Measurements from ENCODE around the gene FANCI.
"Not testable (repeated sequence)": the region's sequence is repeated elsewhere in the genome, so short reads cannot be mapped to it uniquely, and the experiment has no call there.

Gene FANCI

GRCh38 chr15:89226359-89227221 is 17.2 kb upstream of the FANCI start:
- DNase-seq = no peak

- no peak for DNase-seq
Observed at GRCh38 chr15:89227425-89227824, 16.4 kb upstream of the FANCI start.

GRCh38 chr15:89230277-89230676 is 13.5 kb upstream of the FANCI start:
- DNase-seq = no peak

- DNase-seq = no peak
Observed at GRCh38 chr15:89231832-89232231, 11.9 kb upstream of the FANCI start.

GRCh38 chr15:89239883-89240810 is 3.6 kb upstream of the FANCI start:
- not testable (repeated sequence) for DNase-seq

GRCh38 chr15:89243046-89243690 is 611 bp upstream of the FANCI start:
- no peak for DNase-seq

- DNase-seq = no peak
Observed at GRCh38 chr15:89244574-89244903, 760 bp downstream of the FANCI start.

GRCh38 chr15:89247446-89247845 is 3.7 kb downstream of the FANCI start:
- DNase-seq = no peak

- no peak for DNase-seq
Observed at GRCh38 chr15:89248584-89248983, 4.8 kb downstream of the FANCI start.

- DNase-seq = not testable (repeated sequence)
Observed at GRCh38 chr15:89250142-89250541, 6.4 kb downstream of the FANCI start.

GRCh38 chr15:89277281-89277680 is 33.5 kb downstream of the FANCI start:
- DNase-seq = not testable (repeated sequence)

GRCh38 chr15:89278307-89278706 is 34.5 kb downstream of the FANCI start:
- no peak for DNase-seq

GRCh38 chr15:89282631-89283030 is 38.9 kb downstream of the FANCI start:
- DNase-seq = no peak

GRCh38 chr15:89283201-89283600 is 39.4 kb downstream of the FANCI start:
- DNase-seq = no peak

GRCh38 chr15:89291934-89292438 is 48.2 kb downstream of the FANCI start:
- no peak for DNase-seq

GRCh38 chr15:89293012-89293411 is 49.2 kb downstream of the FANCI start:
- DNase-seq = no peak

GRCh38 chr15:89299896-89300295 is 56.1 kb downstream of the FANCI start:
- DNase-seq = no peak

GRCh38 chr15:89301304-89302089 is 57.7 kb downstream of the FANCI start:
- no peak for DNase-seq

GRCh38 chr15:89303986-89304385 is 60.2 kb downstream of the FANCI start:
- no peak for DNase-seq

GRCh38 chr15:89305395-89305794 is 61.6 kb downstream of the FANCI start:
- no peak for DNase-seq

GRCh38 chr15:89307046-89307587 is 63.3 kb downstream of the FANCI start:
- no peak for DNase-seq

GRCh38 chr15:89307791-89308190 is 64.0 kb downstream of the FANCI start:
- DNase-seq = no peak

All from activated T-cell treated with anti-CD3 and anti-CD28 coated beads, Interleukin-2, amount 50 U/mL, for 48 hours (primary cell).